ENCODE measurements around the gene KIRREL2. TPM values are rescaled to one million over a fixed set of nuclear protein-coding genes. Genes with fewer than 3 reads are reported as not detected.

Gene KIRREL2
- total RNA-seq, 1 experiment from 2014 or later = 3.1 TPM

DNA sequence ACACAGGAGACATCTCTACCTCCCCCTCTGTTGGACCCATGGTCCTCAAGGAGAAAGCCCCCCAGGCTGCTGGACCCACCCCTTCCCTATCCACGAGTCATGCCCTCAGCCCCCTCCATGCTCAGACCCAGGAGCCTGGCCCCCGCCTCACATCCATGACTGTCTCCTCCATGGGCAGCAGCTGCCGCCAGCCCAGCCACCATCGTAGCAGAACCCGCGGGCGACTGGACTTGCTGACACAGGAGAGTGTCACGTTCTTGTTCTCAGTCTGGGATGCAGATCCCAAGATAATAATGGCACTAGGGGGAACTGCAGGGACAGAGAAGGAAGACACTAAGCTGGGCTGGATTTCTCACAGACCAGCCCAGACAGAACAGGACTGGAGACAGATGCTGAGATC, 8.2 kb upstream of the KIRREL2 start:
- no peak for DNase-seq

More for the DNA sequence above, 8.2 kb upstream of the KIRREL2 start:
- Histone ChIP-seq H3K79me2 (ENCODE audit: insufficient read depth, low read length) (no peaks in the 10 kb centered on the region), H3K79me1 (ENCODE audit: insufficient read depth, low read depth, low read length, poor library complexity, severe bottlenecking) (no peaks in the 10 kb centered on the region), H2AFZ (ENCODE audit: low read length) (no peak overlapping the region), H2BK20ac (ENCODE audit: low read depth, low read length, poor library complexity, severe bottlenecking) (no peak overlapping the region), H3K56ac (ENCODE audit: insufficient read length, low read depth, low read length) (no peak overlapping the region), H3K23ac (ENCODE audit: insufficient read length, low read depth, low read length) (no peak overlapping the region), H3K4me1 (ENCODE audit: insufficient read depth, low read length) (no peaks in the 10 kb centered on the region), H3K9ac (ENCODE audit: extremely low read depth, insufficient read length, low read length) (no peak overlapping the region), H4K20me1 (ENCODE audit: control insufficient read depth, insufficient read depth, insufficient read length) (no peaks in the 10 kb centered on the region), H3K27ac (ENCODE audit: insufficient read length, low read depth, low read length) (no peak overlapping the region), H3K23me2 (ENCODE audit: insufficient read length, low read depth, low read length, poor library complexity, severe bottlenecking) (peaks cover 18% of the 10 kb centered on the region), H2AK5ac (ENCODE audit: insufficient read length, low read length) (no peak overlapping the region), H4K91ac (ENCODE audit: insufficient read length, low read depth, low read length) (no peak overlapping the region), H2BK120ac (ENCODE audit: low read depth, low read length, poor library complexity, severe bottlenecking) (no peak overlapping the region), H2BK15ac (ENCODE audit: low read depth, low read length) (no peak overlapping the region), H4K8ac (replicated peaks; ENCODE audit: insufficient read length, low read depth, low read length) (no peak overlapping the region), H2BK12ac (ENCODE audit: insufficient read length, low read depth, low read length) (no peak overlapping the region), H3K4me2 (ENCODE audit: insufficient read depth, insufficient read length, low read length) (no peak overlapping the region), H3K4ac (ENCODE audit: low read depth, low read length) (no peak overlapping the region), H4K5ac (ENCODE audit: insufficient read length, low read depth, low read length) (no peak overlapping the region), H3K18ac (ENCODE audit: insufficient read length, low read depth, low read length) (no peak overlapping the region), H3K9me3 (ENCODE audit: control insufficient read depth, low read depth, low read length) (no peaks in the 10 kb centered on the region), H2BK5ac (ENCODE audit: insufficient read length, low read length) (no peak overlapping the region), H3K27me3 (ENCODE audit: insufficient read depth, low read length) (peaks cover 18% of the 10 kb centered on the region; the same call in 1 of the 2 replicates), H3K14ac (ENCODE audit: insufficient read depth, low read length) (no peak overlapping the region), H3T11ph (ENCODE audit: low read length) (no peak overlapping the region)
- Mint-ChIP-seq H3K9me3 (peaks cover 2 to 3% of the 10 kb centered on the region in 2 experiments; a peak in 2 of 5 replicates), H3K27me3 (ENCODE audit: low read depth) (peaks cover 81% of the 10 kb centered on the region), H3K27ac (no peak overlapping the region), H3K36me3 (ENCODE audit: insufficient read depth in 1 of 3, low read depth in 3 of 3) (no peaks in the 10 kb centered on the region; a peak in 1 of 7 replicates), H3K4me1 (peaks cover 25 to 40% of the 10 kb centered on the region in 2 experiments), H3K4me3 (no peak overlapping the region)
- WGBS (ENCODE audit: extremely low coverage, insufficient read length, low lambda C conversion rate) = no CpG with 5 or more reads among the region's 8 CpGs
- no peak for TF ChIP-seq CTCF (conservative IDR thresholded peaks at IDR 0.05)
